B cell (primary cell): ENCODE data around the gene GBA3. TPM values are rescaled to one million over a fixed set of nuclear protein-coding genes. Genes with fewer than 3 reads are reported as not detected.

Experiments used
- ATAC-seq: fragments of 200-7000 bp; cut with Tn5 transposase; one replicate; pipeline ENCODE4 v1.10.0; 2021; ENCODE audit warnings: low read depth, mild to moderate bottlenecking, moderate number of reproducible peaks, moderate library complexity
- CTCF ChIA-PET: fragments of 350-600 bp; sonication (Branson Sonifier 250); formaldehyde crosslinking; loops from one replicate; lab custom pipeline; 2021; ENCODE audit warnings: antibody characterized with exemption, inconsistent platforms; lab: Charles Lee
- POLR2A ChIA-PET: fragments of 350-600 bp; sonication (Branson Sonifier 250); formaldehyde crosslinking; loops from one replicate; lab custom pipeline; 2021; ENCODE audit warnings: antibody characterized with exemption; lab: Charles Lee
- DNase-seq: peaks from one replicate; pipeline ENCODE4 v3.0.0; 2013
- H2AFZ ChIP-seq: 2 replicates; pipeline ENCODE4 v1.6.1; 2012; ENCODE audit warnings: mild to moderate bottlenecking, low read depth, low read length; ENCODE audit not compliant: insufficient read depth, poor library complexity, severe bottlenecking
- H3K27ac ChIP-seq, 2 donors: 1 replicate in 1 of 2; 2 replicates in 1 of 2; pipeline ENCODE4 v1.5.1; 2012 to 2013; ENCODE audit warnings: low read length in 2 of 2, mild to moderate bottlenecking in 2 of 2, moderate library complexity in 1 of 2
- H3K27me3 ChIP-seq, 4 experiments: fragments of 200-600 bp in 1 of 4; sonication (generic) in 1 of 4; replicated peaks in 1 of 4; 1 replicate in 2 of 4; 2 replicates in 2 of 4; pipeline versions ENCODE4 v1.6.1 to v1.7.0; 2013 to 2016; ENCODE audit warnings: low read length in 3 of 4, mild to moderate bottlenecking in 2 of 4, mixed read lengths in 1 of 4, moderate library complexity in 1 of 4; ENCODE audit not compliant: insufficient read depth in 4 of 4, control insufficient read depth in 3 of 4; ENCODE audit errors: control extremely low read depth in 1 of 4
- H3K36me3 ChIP-seq, 2 experiments: replicated peaks in 1 of 2; 1 replicate in 1 of 2; 2 replicates in 1 of 2; pipeline versions ENCODE4 v1.6.1 to v1.7.1; 2013; ENCODE audit warnings: low read length in 1 of 2; ENCODE audit not compliant: insufficient read depth in 2 of 2, control insufficient read depth in 1 of 2; ENCODE audit errors: control extremely low read depth in 1 of 2, extremely low read depth in 1 of 2
- H3K4me1 ChIP-seq, 2 donors: fragments of 200-600 bp in 1 of 2; sonication (generic) in 1 of 2; 1 replicate in 1 of 2; 2 replicates in 1 of 2; pipeline versions ENCODE4 v1.5.1 to v1.6.1; 2013 to 2017; ENCODE audit warnings: low read length in 2 of 2; ENCODE audit not compliant: control insufficient read depth in 2 of 2, insufficient read depth in 2 of 2
- H3K4me2 ChIP-seq: replicated peaks from 2 replicates; pipeline ENCODE3; 2012; ENCODE audit warnings: mild to moderate bottlenecking, low read depth, low read length; ENCODE audit not compliant: poor library complexity, severe bottlenecking
- H3K4me3 ChIP-seq, 5 experiments: fragments of 200-600 bp in 1 of 5; sonication (generic) in 1 of 5; 1 replicate in 3 of 5; 2 replicates in 2 of 5; pipeline versions ENCODE4 v1.5.1 to v1.7.0; 2011 to 2016; ENCODE audit warnings: low read length in 4 of 5, mild to moderate bottlenecking in 4 of 5, low read depth in 2 of 5, control low read depth in 1 of 5, moderate library complexity in 1 of 5; ENCODE audit not compliant: insufficient read depth in 1 of 5; ENCODE audit errors: control extremely low read depth in 1 of 5, extremely low read depth in 1 of 5
- H3K79me2 ChIP-seq: fragments of 200-600 bp; sonication (generic); one replicate; pipeline ENCODE4 v1.6.0; 2016; ENCODE audit warnings: low read length; ENCODE audit not compliant: control insufficient read depth, insufficient read depth
- H3K9ac ChIP-seq: fragments of 200-600 bp; sonication (generic); 2 replicates; pipeline ENCODE4 v1.6.1; 2017; ENCODE audit warnings: mild to moderate bottlenecking, low read length, moderate library complexity
- H3K9me3 ChIP-seq, 3 donors: one replicate each; pipeline versions ENCODE4 v1.6.1 to v1.7.1; 2013; ENCODE audit warnings: low read length in 2 of 3; ENCODE audit not compliant: control insufficient read depth in 2 of 3, insufficient read depth in 1 of 3; ENCODE audit errors: control extremely low read depth in 1 of 3
- H4K20me1 ChIP-seq: 2 replicates; pipeline ENCODE4 v1.6.0; 2012; ENCODE audit warnings: mild to moderate bottlenecking, low read length; ENCODE audit not compliant: insufficient read depth, control insufficient read depth, poor library complexity, severe bottlenecking
- H3K27ac Mint-ChIP-seq: one replicate; pipeline ENCODE4 v1.8.0; 2021; ENCODE audit warnings: mixed read lengths
- H3K27me3 Mint-ChIP-seq: one replicate; pipeline ENCODE4 v1.8.0; 2021; ENCODE audit warnings: mixed read lengths
- H3K4me1 Mint-ChIP-seq: one replicate; pipeline ENCODE4 v1.8.0; 2021; ENCODE audit warnings: mixed read lengths
- H3K4me3 Mint-ChIP-seq: one replicate; pipeline ENCODE4 v1.8.0; 2021; ENCODE audit warnings: mixed read lengths
- H3K9me3 Mint-ChIP-seq: one replicate; pipeline ENCODE4 v1.8.0; 2022; ENCODE audit warnings: mixed read lengths; ENCODE audit not compliant: insufficient read depth
- CTCF ChIP-seq: fragments of 200-600 bp; IDR thresholded peaks from one replicate; pipeline ENCODE4 v1.8.0; 2022; ENCODE audit warnings: antibody characterized with exemption, mild to moderate bottlenecking
- EZH2 ChIP-seq: IDR thresholded peaks from 2 replicates; pipeline ENCODE4 v1.6.1; 2012; ENCODE audit warnings: borderline replicate concordance, low read depth, mild to moderate bottlenecking, moderate library complexity, low read length; ENCODE audit not compliant: insufficient read depth, poor library complexity, severe bottlenecking
- WGBS: methylation state at CpG from one replicate; pipeline ENCODE4 v1.1.5; 2013; ENCODE audit warnings: missing lambda C conversion rate; ENCODE audit not compliant: insufficient coverage; 5-methylcytosine and 5-hydroxymethylcytosine counted together
- intact Hi-C: fragments of 100-400 bp; cut with micrococcal nuclease; formaldehyde crosslinking; loops from one replicate; pipeline ENCODE4 v1.10.0; 2022
- polyA plus RNA-seq: library from polyadenylated mRNA; depleted of rRNA; stranded (reverse); fragments of >200 nt; gene quantifications from 2 replicates; pipeline ENCODE4 v1.2.3, GENCODE V29; 2012
- total RNA-seq, 2 donors: library from RNA; stranded (reverse); fragments of 120-200 nt in 1 of 2; gene quantifications; 1 replicate in 1 of 2; 2 replicates in 1 of 2; pipeline versions ENCODE4 v1.2.3 to v1.2.4, GENCODE V29; 2013 to 2022

The GBA3 gene
- total and polyA plus RNA-seq, 2 donors (not counting 1 experiment from before 2014, with no cell fraction given): not detected

- H3K79me2 ChIP-seq: no peaks in the 10 kb centered on the region
- no peaks in the 10 kb centered on the region for H4K20me1 ChIP-seq
- H3K4me2 ChIP-seq: no peak overlapping the region
- CTCF ChIA-PET: no interaction called here
- TF ChIP-seq CTCF: no peak
- no peak for TF ChIP-seq EZH2
- POLR2A ChIA-PET: no interaction called here
- intact Hi-C loops: no loop called here
- H3K9me3 ChIP-seq: peaks cover 0 to 1% (median 0%) of the 10 kb centered on the region in 3 donors
- Mint-ChIP-seq H3K4me1 (no peaks in the 10 kb centered on the region), H3K4me3 (no peak overlapping the region), H3K9me3 (peaks cover 8% of the 10 kb centered on the region), H3K27ac (no peak overlapping the region), H3K27me3 (no peaks in the 10 kb centered on the region)
- no peak overlapping the region for H3K27ac ChIP-seq
- ATAC-seq (no peak), DNase-seq (no peak)
- no peaks in the 10 kb centered on the region for H3K36me3 ChIP-seq
- H3K9ac ChIP-seq: no peak overlapping the region
- no peaks in the 10 kb centered on the region for H3K27me3 ChIP-seq
- no peaks in the 10 kb centered on the region for H3K4me1 ChIP-seq
- no peak overlapping the region for H2AFZ ChIP-seq
- H3K4me3 ChIP-seq: no peak overlapping the region
Measured at GRCh38 chr4:22850055-22850454, 157.3 kb downstream of the GBA3 start.

GRCh38 chr4:22850630-22851029 lies 157.9 kb downstream of the GBA3 start:
- H3K4me3 ChIP-seq: no peak overlapping the region
- H3K79me2 ChIP-seq: no peaks in the 10 kb centered on the region
- H3K9ac ChIP-seq: no peak overlapping the region
- ATAC-seq (no peak), DNase-seq (no peak)
- H3K4me2 ChIP-seq: no peak overlapping the region
- no peaks in the 10 kb centered on the region for H3K27me3 Mint-ChIP-seq
- 39% methylated on average over 2 of the region's 2 CpGs for WGBS
- intact Hi-C loops: no loop called here
- H4K20me1 ChIP-seq: no peaks in the 10 kb centered on the region
- H3K4me1 ChIP-seq: no peaks in the 10 kb centered on the region
- H3K4me1 Mint-ChIP-seq: no peaks in the 10 kb centered on the region
- H3K36me3 ChIP-seq: no peaks in the 10 kb centered on the region
- no peak overlapping the region for H3K27ac Mint-ChIP-seq
- no peak overlapping the region for H3K27ac ChIP-seq
- no peak overlapping the region for H3K4me3 Mint-ChIP-seq
- no peak overlapping the region for H2AFZ ChIP-seq
- POLR2A ChIA-PET: no interaction called here
- TF ChIP-seq EZH2 (no peak), CTCF (no peak)
- H3K9me3 Mint-ChIP-seq: peaks cover 8% of the 10 kb centered on the region
- H3K9me3 ChIP-seq: peaks cover 0 to 4% (median 0%) of the 10 kb centered on the region in 3 donors
- no peaks in the 10 kb centered on the region for H3K27me3 ChIP-seq
- CTCF ChIA-PET: no interaction called here
